Heart right ventricle (tissue), 16 donors: ENCODE measurements around the gene MRTFA. TPM values are rescaled to one million over a fixed set of nuclear protein-coding genes. Genes with fewer than 3 reads are reported as not detected.

Source experiments
- ATAC-seq, 8 donors: fragments of 200-7000 bp; cut with Tn5 transposase; one replicate each; pipeline ENCODE4 v1.9.1; 2020; ENCODE audit warnings: mild to moderate bottlenecking in 8 of 8, moderate library complexity in 8 of 8, moderate number of reproducible peaks in 1 of 8
- DNase-seq, 2 donors: peaks; one replicate each; pipeline ENCODE4 v3.0.0-alpha.2; 2020
- H3K27ac ChIP-seq, 10 donors: fragments of 200-600 bp; sonication (generic) in 2 of 10; one replicate each; pipeline versions ENCODE4 v1.5.0 to v1.8.0; 2020 to 2022; ENCODE audit warnings: mild to moderate bottlenecking in 3 of 10
- H3K27me3 ChIP-seq, 7 donors: fragments of 200-600 bp; one replicate each; pipeline ENCODE4 v1.8.0; 2021 to 2022; ENCODE audit warnings: mild to moderate bottlenecking in 2 of 7
- H3K36me3 ChIP-seq, 9 donors: fragments of 200-600 bp; sonication (generic) in 1 of 9; one replicate each; pipeline versions ENCODE4 v1.5.0 to v1.8.0; 2020 to 2022; ENCODE audit warnings: mild to moderate bottlenecking in 2 of 9
- H3K4me1 ChIP-seq, 9 donors: fragments of 200-600 bp; sonication (generic) in 1 of 9; one replicate each; pipeline versions ENCODE4 v1.5.0 to v1.8.0; 2020 to 2022; ENCODE audit warnings: mild to moderate bottlenecking in 4 of 9
- H3K4me3 ChIP-seq, 10 donors: fragments of 200-600 bp; sonication (generic) in 2 of 10; one replicate each; pipeline versions ENCODE4 v1.5.0 to v1.8.0; 2020 to 2022; ENCODE audit warnings: mild to moderate bottlenecking in 7 of 10, moderate library complexity in 2 of 10
- H3K9me3 ChIP-seq, 11 donors: fragments of 200-600 bp in 10 of 11; sonication (generic) in 2 of 11; one replicate each; pipeline versions ENCODE4 v1.5.0 to v1.8.0; 2013 to 2022; ENCODE audit warnings: mild to moderate bottlenecking in 2 of 11, control low read depth in 1 of 11, moderate library complexity in 1 of 11
- WGBS, 2 donors: extraction: QIAGEN DNeasy Blood & Tissue Kit; methylation state at CpG; one replicate each; pipeline ENCODE4 v1.1.7; 2013; ENCODE audit warnings: inconsistent platforms in 1 of 2; 5-methylcytosine and 5-hydroxymethylcytosine counted together
- intact Hi-C, 10 donors: fragments of 100-400 bp; cut with DNase I; formaldehyde crosslinking; loops; one replicate each; pipeline versions ENCODE4 v1.11.1 to v1.14.2; 2022
- polyA plus RNA-seq, 2 donors: library from polyadenylated mRNA; stranded (reverse); fragments of 200-250 nt; gene quantifications; one replicate each; pipeline ENCODE4 v1.2.3, GENCODE V29; 2013
- total RNA-seq, 10 donors: library from RNA; stranded (reverse); fragmentation: NEBNext Ultra II Directional in 3 of 10; extraction: Animal tissue kit (Norgen Biotek cat#: 25700) in 3 of 10; gene quantifications; one replicate each; pipeline versions ENCODE4 v1.2.1 to v1.2.4, GENCODE V29; 2021 to 2023
- TF ChIP-seq, protein P1 (sequence below), 9 donors: fragments of 200-600 bp; sonication (generic) in 2 of 9; IDR thresholded peaks; one replicate each; pipeline versions ENCODE4 v1.5.0 to v1.8.0; 2021 to 2022; ENCODE audit warnings: antibody characterized with exemption in 9 of 9, mild to moderate bottlenecking in 5 of 9, moderate library complexity in 1 of 9
- donor health status: Arrhythmogenic right ventricular cardiomyopathy.
- donor health status: ischemic (EF 13 %, LVEDD 7.1; RV severe dilation, severe dysfunction).
- donor health status: healthy with polysubstance abuse.
- donor health status: DM: no; HTN: yes; CAD: no.
- donor health status: DM: no; HTN: no; CAD: no.
- donor health status: ischemic (EF 25% LVEDD 6.9; RV normal size, moderate dysfunction).
- donor health status: ischemic (EF 25% LVEDD 5.7; RV mildly dilated, moderate dysfunction).
- donor health status: healthy.
- donor health status: DM: yes; HTN: yes; CAD: no.
- donor health status: Ischemic cardiomyopathy.
- donor health status: ischemic (EF 35%, LVEDD 5.7; RV mildly dilated, moderate dysfunction).
- donor health status: nonischemic (EF 11% LVEDD 7.7; RV severe dilation, severe dysfunction).
- donor health status: DM: yes; HTN: yes; CAD: no.
- donor health status: PGD.
- donor health status: ischemic (EF 29% LVEDD 5.4; RV normal size, mild dysfunction).
- donor health status: nonischemic (EF 23%, LVEDD 6.1; RV moderate dilation, normal function).

The MRTFA gene
- total and polyA plus RNA-seq, 12 donors: 13.2 to 30.9 (median 18.9) TPM

DNA sequence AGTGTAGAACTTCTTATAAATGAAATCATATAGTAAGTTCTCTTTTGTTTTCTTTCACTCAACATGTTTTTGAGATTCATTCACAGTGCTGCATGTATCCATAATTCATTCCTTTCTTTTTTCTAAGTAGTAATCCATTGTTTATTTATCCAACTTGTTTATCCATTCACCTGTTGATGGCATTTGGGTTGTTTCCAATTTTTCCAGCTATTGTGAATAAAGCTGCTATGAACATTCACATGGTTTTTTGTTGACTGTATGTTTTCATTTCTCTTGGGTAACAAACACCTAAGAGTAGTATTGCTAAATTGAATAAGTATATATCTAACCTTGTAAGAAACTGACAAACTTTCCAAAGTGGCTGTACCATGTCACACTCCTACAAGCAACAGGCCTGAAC, 23.5 kb downstream of the MRTFA start:
- Histone ChIP-seq H3K27me3 (no peaks in the 10 kb centered on the region), H3K4me1 (peaks cover 6 to 53% (median 35%) of the 10 kb centered on the region in 9 donors), H3K27ac (no peak overlapping the region), H3K4me3 (no peak overlapping the region), H3K9me3 (no peaks in the 10 kb centered on the region), H3K36me3 (no peaks in the 10 kb centered on the region)
- DNase-seq: no peak
- TF ChIP-seq, protein P1, sequence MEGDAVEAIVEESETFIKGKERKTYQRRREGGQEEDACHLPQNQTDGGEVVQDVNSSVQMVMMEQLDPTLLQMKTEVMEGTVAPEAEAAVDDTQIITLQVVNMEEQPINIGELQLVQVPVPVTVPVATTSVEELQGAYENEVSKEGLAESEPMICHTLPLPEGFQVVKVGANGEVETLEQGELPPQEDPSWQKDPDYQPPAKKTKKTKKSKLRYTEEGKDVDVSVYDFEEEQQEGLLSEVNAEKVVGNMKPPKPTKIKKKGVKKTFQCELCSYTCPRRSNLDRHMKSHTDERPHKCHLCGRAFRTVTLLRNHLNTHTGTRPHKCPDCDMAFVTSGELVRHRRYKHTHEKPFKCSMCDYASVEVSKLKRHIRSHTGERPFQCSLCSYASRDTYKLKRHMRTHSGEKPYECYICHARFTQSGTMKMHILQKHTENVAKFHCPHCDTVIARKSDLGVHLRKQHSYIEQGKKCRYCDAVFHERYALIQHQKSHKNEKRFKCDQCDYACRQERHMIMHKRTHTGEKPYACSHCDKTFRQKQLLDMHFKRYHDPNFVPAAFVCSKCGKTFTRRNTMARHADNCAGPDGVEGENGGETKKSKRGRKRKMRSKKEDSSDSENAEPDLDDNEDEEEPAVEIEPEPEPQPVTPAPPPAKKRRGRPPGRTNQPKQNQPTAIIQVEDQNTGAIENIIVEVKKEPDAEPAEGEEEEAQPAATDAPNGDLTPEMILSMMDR (IDR thresholded peaks at IDR 0.05): no peak
- ATAC-seq: no peak
- intact Hi-C loops: no loop called here

DNA sequence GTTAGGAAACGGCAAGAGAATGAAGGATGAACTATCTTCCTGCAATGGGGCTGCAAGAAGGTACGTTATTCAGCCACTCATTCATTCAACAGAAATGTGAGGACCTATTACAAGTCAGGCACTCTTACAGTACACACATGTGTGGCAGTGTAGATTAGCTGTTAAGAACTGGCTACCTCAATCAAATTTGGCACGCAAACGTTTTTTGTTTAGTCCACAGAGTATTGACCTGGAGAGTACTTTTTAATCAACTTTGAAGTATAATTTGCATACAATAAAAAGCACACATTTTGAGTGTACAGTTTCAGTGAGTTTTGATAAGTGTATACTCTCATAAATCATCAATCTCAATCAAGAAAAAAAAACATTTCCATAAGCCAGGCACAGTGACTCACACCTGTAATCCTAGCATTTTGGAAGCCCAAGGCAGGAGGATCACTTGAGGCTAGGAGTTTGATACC, 24.2 kb downstream of the MRTFA start:
- H3K27ac ChIP-seq: no peak overlapping the region
- TF ChIP-seq, protein P1 (IDR thresholded peaks at IDR 0.05): no peak
- intact Hi-C loops: no loop called here
- WGBS, 2 donors: 47 to 57% methylated on average over 4 of the region's 4 CpGs
- peaks cover 6 to 61% (median 35%) of the 10 kb centered on the region in 9 donors for H3K4me1 ChIP-seq
- no peak overlapping the region for H3K4me3 ChIP-seq
- no peak for DNase-seq
- H3K27me3 ChIP-seq: no peaks in the 10 kb centered on the region
- H3K9me3 ChIP-seq: no peaks in the 10 kb centered on the region
- H3K36me3 ChIP-seq: no peaks in the 10 kb centered on the region
- no peak for ATAC-seq

DNA sequence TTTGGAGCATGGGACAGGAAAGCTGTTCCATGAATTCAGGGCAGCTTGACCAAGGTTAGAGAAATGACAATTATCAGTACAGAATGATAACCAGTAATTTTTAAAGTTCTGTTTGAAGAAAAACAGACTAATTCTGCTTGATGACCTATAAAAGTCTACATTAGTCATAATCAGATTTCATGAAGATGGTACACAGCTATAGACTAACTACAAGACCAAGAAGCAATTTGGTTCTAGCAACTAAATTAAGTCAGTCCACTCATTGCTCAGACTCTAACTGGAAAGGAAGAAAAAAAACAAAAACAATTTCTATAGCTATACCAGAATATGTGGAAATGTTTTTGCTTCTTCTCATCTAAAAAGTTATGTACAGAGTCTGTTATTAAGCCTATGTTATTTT, 24.9 kb downstream of the MRTFA start:
- Histone ChIP-seq H3K9me3 (no peaks in the 10 kb centered on the region), H3K4me3 (no peak overlapping the region), H3K36me3 (no peaks in the 10 kb centered on the region), H3K27me3 (no peaks in the 10 kb centered on the region), H3K4me1 (peaks cover 6 to 68% (median 41%) of the 10 kb centered on the region in 9 donors), H3K27ac (no peak overlapping the region)
- TF ChIP-seq, protein P1 (IDR thresholded peaks at IDR 0.05): no peak
- ATAC-seq (no peak), DNase-seq (no peak)
- intact Hi-C loops: no loop called here

DNA sequence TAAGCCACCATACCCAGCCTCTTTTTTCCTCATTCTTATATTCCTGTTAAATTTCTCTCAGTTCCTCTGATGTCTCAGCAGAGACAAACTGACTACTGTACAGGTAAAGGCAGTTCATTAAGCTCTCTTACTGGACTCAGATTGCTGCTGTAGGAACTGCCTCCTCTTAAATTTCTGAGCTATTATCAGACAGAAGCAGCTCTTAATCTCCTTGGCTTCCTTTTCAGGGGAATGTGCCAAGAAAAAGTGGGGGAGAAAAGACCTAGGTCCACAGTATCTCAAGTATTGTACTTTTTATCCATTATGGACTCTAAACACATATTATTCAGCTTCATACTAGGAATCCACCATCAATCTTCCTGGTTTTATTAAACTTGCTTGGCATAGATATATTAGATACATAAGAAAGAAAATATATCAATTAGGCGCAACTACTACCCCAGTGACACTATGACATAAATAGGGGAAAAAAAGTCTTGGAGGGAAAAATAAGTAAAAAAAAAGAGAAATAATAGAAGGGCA, 26.1 kb downstream of the MRTFA start:
- DNase-seq (no peak), ATAC-seq (no peak)

More for the DNA sequence above, 26.1 kb downstream of the MRTFA start:
- Histone ChIP-seq H3K27ac (no peak overlapping the region), H3K4me3 (no peak overlapping the region), H3K4me1 (peaks cover 6 to 80% (median 53%) of the 10 kb centered on the region in 9 donors), H3K9me3 (no peaks in the 10 kb centered on the region), H3K27me3 (no peaks in the 10 kb centered on the region), H3K36me3 (no peaks in the 10 kb centered on the region)
- TF ChIP-seq, protein P1 (IDR thresholded peaks at IDR 0.05): no peak
- 92 to 98% methylated on average over 1 of the region's 1 CpG for WGBS, 2 donors
- intact Hi-C loops: no loop called here
